Muscle layer of duodenum (tissue), 2 donors: ENCODE data around the gene AGPAT2.
A peak's percentile ranks its signal among the peaks of the same experiment; 100 is the strongest.

ENCODE experiments used
- H3K27ac ChIP-seq: one replicate; pipeline ENCODE4 v1.7.0; 2013; ENCODE audit warnings: mild to moderate bottlenecking, low read length
- H3K27me3 ChIP-seq: one replicate; pipeline ENCODE4 v1.7.0; 2013; ENCODE audit warnings: low read depth, mild to moderate bottlenecking, control low read depth, low read length
- H3K36me3 ChIP-seq, 2 donors: one replicate each; pipeline ENCODE4 v1.7.0; 2013; ENCODE audit warnings: low read length in 2 of 2, control low read depth in 1 of 2, mild to moderate bottlenecking in 1 of 2; ENCODE audit not compliant: insufficient read depth in 2 of 2, control insufficient read depth in 1 of 2
- H3K4me1 ChIP-seq, 2 donors: one replicate each; pipeline ENCODE4 v1.7.0; 2013; ENCODE audit warnings: low read length in 2 of 2, mild to moderate bottlenecking in 2 of 2, control low read depth in 1 of 2, moderate library complexity in 1 of 2; ENCODE audit not compliant: insufficient read depth in 2 of 2, control insufficient read depth in 1 of 2
- H3K4me3 ChIP-seq, 2 donors: one replicate each; pipeline ENCODE4 v1.7.0; 2013; ENCODE audit warnings: low read length in 2 of 2, low read depth in 1 of 2, mild to moderate bottlenecking in 1 of 2
- H3K9me3 ChIP-seq, 2 donors: one replicate each; pipeline ENCODE4 v1.7.0; 2013; ENCODE audit warnings: low read length in 2 of 2, control low read depth in 1 of 2, mild to moderate bottlenecking in 1 of 2; ENCODE audit not compliant: control insufficient read depth in 1 of 2
- donor health status: healthy.

The AGPAT2 gene

DNA sequence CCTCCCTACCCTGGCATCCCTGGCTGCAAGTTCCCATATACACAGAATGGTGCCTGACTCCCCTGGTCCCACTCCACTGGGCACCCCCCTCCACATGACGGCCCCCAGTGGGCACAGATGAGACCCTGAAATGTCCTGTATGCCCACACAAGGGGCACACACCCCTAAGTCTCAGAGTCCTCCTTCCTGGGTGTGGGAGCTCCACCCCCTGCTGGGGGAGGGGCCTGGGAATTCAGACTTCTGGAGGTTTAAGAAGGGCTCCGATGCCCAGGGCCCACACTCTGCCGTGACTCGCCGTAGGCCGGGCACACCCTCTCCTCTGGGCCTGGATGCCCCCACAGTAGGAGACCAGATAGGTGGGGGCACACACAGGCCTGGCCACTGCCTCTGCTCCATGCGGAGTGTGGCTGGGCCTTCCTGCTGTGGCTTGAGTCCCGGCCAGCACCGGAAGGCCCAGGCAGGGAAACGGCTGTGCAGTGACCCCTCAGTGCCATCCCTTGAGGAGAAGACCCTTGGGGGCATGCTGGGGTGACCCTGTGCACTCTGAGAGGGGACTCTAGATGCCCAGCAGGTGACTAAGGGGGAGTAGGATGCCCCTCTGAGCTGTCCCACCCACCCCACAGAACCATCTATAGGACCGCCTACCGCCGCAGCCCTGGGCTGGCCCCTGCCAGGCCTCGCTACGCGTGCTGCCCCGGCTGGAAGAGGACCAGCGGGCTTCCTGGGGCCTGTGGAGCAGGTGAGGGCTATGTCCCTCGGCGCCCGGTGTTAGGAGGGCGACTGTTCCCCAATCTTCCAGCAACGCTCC is 18.1 kb downstream of the AGPAT2 start:
- H3K27ac ChIP-seq = no peak overlapping the region
- H3K27me3 ChIP-seq = peaks cover 26% of the 10 kb centered on the region
- peak overlapping the region in 1 of 2 donors; percentile 0 for H3K4me3 ChIP-seq
- no peaks in the 10 kb centered on the region for H3K9me3 ChIP-seq
- peaks cover 0 to 26% of the 10 kb centered on the region in 2 donors for H3K4me1 ChIP-seq
- H3K36me3 ChIP-seq = peaks cover 0 to 9% of the 10 kb centered on the region in 2 donors

DNA sequence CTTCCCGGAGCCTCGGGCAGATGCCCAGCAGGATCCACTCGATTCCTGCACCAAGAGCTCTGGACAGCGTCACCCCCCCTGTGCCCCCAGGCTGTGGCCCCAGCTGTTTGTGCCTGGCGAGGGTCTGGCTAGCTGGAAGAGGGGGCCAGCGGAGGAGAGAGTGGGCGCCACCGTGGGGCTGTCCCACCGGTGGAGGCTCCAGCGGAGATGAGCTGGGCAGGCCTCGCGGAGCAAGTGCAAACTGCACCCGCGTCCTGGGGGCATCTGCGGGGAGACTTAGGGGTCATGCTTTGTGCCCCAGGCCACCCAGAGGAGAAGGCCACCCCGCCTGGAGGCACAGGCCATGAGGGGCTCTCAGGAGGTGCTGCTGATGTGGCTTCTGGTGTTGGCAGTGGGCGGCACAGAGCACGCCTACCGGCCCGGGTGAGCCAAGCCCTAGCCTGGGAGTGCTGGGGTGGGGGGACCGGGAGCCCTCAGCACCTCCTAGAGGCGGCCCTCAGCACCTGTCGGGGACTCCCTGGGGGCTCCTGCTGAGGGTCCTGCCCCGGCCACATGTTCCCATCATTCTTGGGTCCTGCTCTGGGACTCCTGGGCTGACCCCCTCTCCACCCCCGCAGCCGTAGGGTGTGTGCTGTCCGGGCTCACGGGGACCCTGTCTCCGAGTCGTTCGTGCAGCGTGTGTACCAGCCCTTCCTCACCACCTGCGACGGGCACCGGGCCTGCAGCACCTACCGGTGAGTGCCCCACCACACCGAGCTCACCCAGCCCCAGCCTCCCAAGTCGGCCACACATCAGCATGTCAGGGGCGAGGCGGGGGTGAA is 19.1 kb downstream of the AGPAT2 start:
- peaks cover 26% of the 10 kb centered on the region for H3K27me3 ChIP-seq
- no peak overlapping the region for H3K27ac ChIP-seq
- no peaks in the 10 kb centered on the region for H3K9me3 ChIP-seq
- peaks cover 0 to 4% of the 10 kb centered on the region in 2 donors for H3K36me3 ChIP-seq
- peak overlapping the region in 1 of 2 donors; percentile 50 for H3K4me3 ChIP-seq
- peaks cover 0 to 26% of the 10 kb centered on the region in 2 donors for H3K4me1 ChIP-seq

DNA sequence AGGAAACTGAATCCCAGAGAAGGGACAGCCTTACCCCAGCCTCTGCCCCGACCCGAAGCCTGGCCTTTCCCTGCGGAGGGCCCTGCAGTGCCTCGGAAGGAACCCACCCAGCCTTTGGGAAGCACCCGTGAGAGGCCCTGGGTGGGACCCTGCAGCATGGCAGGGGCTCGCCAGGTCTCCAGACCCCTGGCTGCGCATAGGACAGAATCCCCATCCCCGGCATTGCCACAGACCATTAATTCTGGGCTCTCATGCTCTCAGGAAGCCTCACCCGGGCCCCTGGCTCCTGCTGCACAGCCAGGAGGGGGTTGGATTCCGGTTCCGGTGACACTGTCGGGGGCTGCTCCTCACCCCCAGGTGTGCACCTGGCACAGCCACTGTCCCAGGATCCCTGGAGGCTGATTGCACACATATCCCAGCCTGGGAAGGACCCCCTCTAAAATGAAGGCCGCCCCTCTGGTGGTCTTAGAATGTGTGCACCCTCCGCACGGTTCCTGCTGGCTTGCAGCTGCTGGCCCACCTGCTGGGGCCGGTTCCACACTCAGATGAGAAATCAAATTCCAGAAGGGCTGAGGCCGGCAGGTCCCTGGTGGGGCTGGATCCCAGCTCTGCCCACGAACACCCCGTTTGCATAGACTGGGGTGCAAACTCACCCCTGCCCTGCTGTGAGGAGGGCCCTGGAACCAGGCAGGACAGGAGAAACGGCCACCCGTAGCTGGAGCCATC is 19.9 kb downstream of the AGPAT2 start:
- no peaks in the 10 kb centered on the region for H3K9me3 ChIP-seq
- no peak overlapping the region for H3K27ac ChIP-seq
- H3K36me3 ChIP-seq = peaks cover 0 to 2% of the 10 kb centered on the region in 2 donors
- peaks cover 0 to 26% of the 10 kb centered on the region in 2 donors for H3K4me1 ChIP-seq
- peaks cover 26% of the 10 kb centered on the region for H3K27me3 ChIP-seq
- H3K4me3 ChIP-seq = peak overlapping the region; percentile 16 to 50

DNA sequence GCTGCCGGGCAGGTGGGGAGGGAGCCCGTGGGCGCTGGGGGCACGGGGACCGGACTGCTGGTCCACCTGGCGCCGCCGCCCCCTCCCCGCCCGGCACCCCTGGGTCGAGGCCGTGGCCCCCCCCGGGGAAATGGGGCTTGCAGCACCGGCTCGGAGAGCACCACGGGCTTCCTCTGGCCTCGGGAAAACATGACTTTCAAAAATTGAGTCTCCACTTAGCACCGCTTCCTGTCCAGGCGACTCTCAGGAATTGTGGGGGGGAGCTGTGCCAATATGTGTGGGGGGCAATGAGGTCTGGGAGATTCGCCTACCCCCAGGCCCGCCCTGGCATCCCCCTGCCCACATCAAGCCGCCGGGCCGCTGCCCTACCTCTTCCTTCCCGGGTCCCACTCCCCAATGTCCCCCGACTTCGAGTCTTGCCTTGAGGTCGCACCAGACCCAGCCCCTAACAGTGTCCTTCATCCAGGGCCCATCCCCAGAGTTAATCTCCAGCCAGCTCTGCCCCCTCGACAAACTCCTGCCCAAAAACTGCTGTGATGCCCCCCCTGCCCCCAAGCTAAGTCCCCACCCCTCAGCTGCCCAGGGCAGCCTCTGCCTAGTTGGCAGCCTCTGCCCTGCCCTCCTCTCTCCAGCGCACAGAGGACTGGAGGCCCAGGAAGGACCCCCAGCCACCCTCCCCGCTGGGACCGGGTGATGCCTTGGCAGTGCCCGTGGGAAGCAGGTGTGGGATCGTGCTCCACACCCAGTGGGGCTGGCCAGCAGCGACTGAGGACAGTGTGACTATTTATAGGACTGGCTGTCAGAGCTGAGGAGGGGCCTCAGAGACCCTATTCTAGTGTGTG is 20.7 kb downstream of the AGPAT2 start:
- Histone ChIP-seq H3K9me3 (no peaks in the 10 kb centered on the region), H3K27me3 (peaks cover 26% of the 10 kb centered on the region), H3K27ac (no peak overlapping the region), H3K36me3 (no peaks in the 10 kb centered on the region), H3K4me3 (peak overlapping the region; percentile 16 to 50), H3K4me1 (peaks cover 0 to 23% of the 10 kb centered on the region in 2 donors)

- Histone ChIP-seq H3K4me1 (peaks cover 0 to 15% of the 10 kb centered on the region in 2 donors), H3K27me3 (peaks cover 26% of the 10 kb centered on the region), H3K27ac (no peak overlapping the region)
These were observed 21.4 kb downstream of the AGPAT2 start for GRCh38 chr9:136665704-136666371.

GRCh38 chr9:136665111-136665703 is 22.1 kb downstream of the AGPAT2 start:
- Histone ChIP-seq H3K9me3 (no peaks in the 10 kb centered on the region), H3K4me1 (peaks cover 0 to 14% of the 10 kb centered on the region in 2 donors), H3K27me3 (peaks cover 21% of the 10 kb centered on the region), H3K36me3 (no peaks in the 10 kb centered on the region), H3K27ac (no peak overlapping the region), H3K4me3 (peak overlapping the region; percentile 30 to 61)

More at GRCh38 chr9:136665704-136666371, 21.4 kb downstream of the AGPAT2 start:
- H3K36me3 ChIP-seq = no peaks in the 10 kb centered on the region
- peak overlapping the region in 1 of 2 donors; percentile 61 for H3K4me3 ChIP-seq
- H3K9me3 ChIP-seq = no peaks in the 10 kb centered on the region

GRCh38 chr9:136664000-136664915 is 23.0 kb downstream of the AGPAT2 start:
- H3K27ac ChIP-seq = no peak overlapping the region
- H3K36me3 ChIP-seq = no peaks in the 10 kb centered on the region
- no peaks in the 10 kb centered on the region for H3K9me3 ChIP-seq
- H3K27me3 ChIP-seq = peaks cover 14% of the 10 kb centered on the region
- peak overlapping the region; percentile 30 to 61 for H3K4me3 ChIP-seq
- H3K4me1 ChIP-seq = peaks cover 0 to 14% of the 10 kb centered on the region in 2 donors

- Histone ChIP-seq H3K9me3 (no peaks in the 10 kb centered on the region), H3K27me3 (peaks cover 22% of the 10 kb centered on the region), H3K27ac (no peak within 1 kb of the TSS), H3K4me3 (peak within 1 kb of the TSS; percentile 21 to 61), H3K4me1 (peaks cover 0 to 11% of the 10 kb centered on the region in 2 donors), H3K36me3 (no peaks in the 10 kb centered on the region)
These were observed 24.3 kb downstream of the AGPAT2 start, which contains the start of gene EGFL7 for GRCh38 chr9:136662656-136663581. EGFL7 (plus strand) TSS chr9:136662916; CDS start chr9:136668283, 5,367 bp downstream.
